H1 (cell line): ENCODE data around the gene KNDC1. TPM values are rescaled to one million over a fixed set of nuclear protein-coding genes. Genes with fewer than 3 reads are reported as not detected.

Experiments used
- CTCF ChIA-PET: fragments of 300-600 bp; sonication (Branson Sonifier 250); formaldehyde crosslinking; loops from one replicate; lab custom pipeline; 2021; ENCODE audit not compliant: partially characterized antibody; lab: Charles Lee
- POLR2A ChIA-PET: fragments of 300-600 bp; sonication (Branson Sonifier 250); formaldehyde crosslinking; loops from one replicate; lab custom pipeline; 2021; ENCODE audit warnings: inconsistent platforms; ENCODE audit not compliant: partially characterized antibody; lab: Charles Lee
- DNase-seq, 2 experiments: peaks; one replicate each; pipeline versions ENCODE4 v3.0.0 to v3.0.0-alpha.2; 2010 to 2022; ENCODE audit warnings: low spot score in 2 of 2, low read depth in 1 of 2, mixed read lengths in 1 of 2
- FAIRE-seq: peaks from 2 replicates; lab custom pipeline; 2011; peaks lifted over from hg19 to GRCh38; lab: Jason Lieb, UNC
- H2AFZ ChIP-seq: 2 replicates; pipeline ENCODE4 v1.8.1; 2012; ENCODE audit warnings: low read length, inconsistent platforms
- H2AK5ac ChIP-seq: 2 replicates; pipeline ENCODE4 v1.6.1; 2013; ENCODE audit warnings: low read depth, low read length
- H2BK120ac ChIP-seq: replicated peaks from 2 replicates; pipeline ENCODE3; 2013; ENCODE audit warnings: low read depth, low read length, inconsistent platforms
- H2BK12ac ChIP-seq: 2 replicates; pipeline ENCODE4 v1.6.1; 2013; ENCODE audit warnings: low read depth, low read length
- H2BK15ac ChIP-seq: 2 replicates; pipeline ENCODE4 v1.6.1; 2013; ENCODE audit warnings: low read length
- H2BK20ac ChIP-seq: 2 replicates; pipeline ENCODE4 v1.6.1; 2013; ENCODE audit warnings: low read length
- H2BK5ac ChIP-seq: 2 replicates; pipeline ENCODE4 v1.6.1; 2013; ENCODE audit warnings: low read depth, low read length
- H3K14ac ChIP-seq: 2 replicates; pipeline ENCODE4 v1.6.1; 2013; ENCODE audit warnings: inconsistent platforms; ENCODE audit not compliant: insufficient read length
- H3K18ac ChIP-seq: 2 replicates; pipeline ENCODE4 v1.6.1; 2013; ENCODE audit warnings: low read length; ENCODE audit errors: extremely low read depth
- H3K23ac ChIP-seq: 2 replicates; pipeline ENCODE4 v1.6.1; 2013; ENCODE audit warnings: inconsistent platforms; ENCODE audit not compliant: insufficient read length
- H3K23me2 ChIP-seq: 2 replicates; pipeline ENCODE4 v1.6.1; 2013; ENCODE audit warnings: low read depth, low read length
- H3K27ac ChIP-seq: 2 replicates; pipeline ENCODE4 v1.6.1; 2011; ENCODE audit warnings: low read depth, low read length, inconsistent platforms
- H3K27me3 ChIP-seq, 4 experiments: replicated peaks in 1 of 4; 1 replicate in 1 of 4; 2 replicates in 3 of 4; pipeline versions ENCODE4 v1.6.1 to v1.8.1; 2011 to 2013; ENCODE audit warnings: low read length in 3 of 4, mild to moderate bottlenecking in 3 of 4, inconsistent platforms in 2 of 4, mixed read lengths in 2 of 4, moderate library complexity in 1 of 4; ENCODE audit not compliant: control insufficient read depth in 3 of 4, insufficient read depth in 3 of 4; ENCODE audit errors: extremely low read depth in 1 of 4
- H3K36me3 ChIP-seq, 4 experiments: 2 replicates each; pipeline versions ENCODE4 v1.6.1 to v1.8.1; 2011 to 2013; ENCODE audit warnings: mild to moderate bottlenecking in 4 of 4, low read length in 3 of 4, moderate library complexity in 2 of 4, control low read depth in 1 of 4, inconsistent platforms in 1 of 4; ENCODE audit not compliant: insufficient read depth in 4 of 4, control insufficient read depth in 2 of 4
- H3K4ac ChIP-seq: replicated peaks from 2 replicates; pipeline ENCODE3; 2013; ENCODE audit warnings: low read length, low read depth, mixed read lengths, inconsistent platforms; ENCODE audit not compliant: insufficient read length
- H3K4me1 ChIP-seq, 4 experiments: replicated peaks in 1 of 4; 1 replicate in 1 of 4; 2 replicates in 3 of 4; pipeline versions ENCODE4 v1.6.1 to v1.8.1; 2011 to 2013; ENCODE audit warnings: low read length in 3 of 4, inconsistent platforms in 2 of 4, mixed read lengths in 1 of 4; ENCODE audit not compliant: insufficient read depth in 4 of 4, control insufficient read depth in 3 of 4
- H3K4me2 ChIP-seq, 2 experiments: 2 replicates each; pipeline versions ENCODE4 v1.6.1 to v1.8.1; 2011 to 2013; ENCODE audit warnings: low read depth in 2 of 2, low read length in 2 of 2, control low read depth in 1 of 2, inconsistent platforms in 1 of 2, mild to moderate bottlenecking in 1 of 2; ENCODE audit not compliant: insufficient read depth in 1 of 2
- H3K4me3 ChIP-seq, 4 experiments: fragments of 200-600, 300-600 bp in 1 of 4; sonication (generic), shearing (Covaris generic), sonication (Bioruptor Twin) in 1 of 4; 2 replicates each; pipeline versions ENCODE4 v1.5.1 to v1.8.1; 2011 to 2016; ENCODE audit warnings: low read length in 4 of 4, low read depth in 3 of 4, control low read depth in 2 of 4, inconsistent platforms in 2 of 4, mild to moderate bottlenecking in 2 of 4, mixed read lengths in 1 of 4, moderate library complexity in 1 of 4; ENCODE audit not compliant: insufficient read depth in 2 of 4; ENCODE audit errors: extremely low read depth in 1 of 4
- H3K56ac ChIP-seq: replicated peaks from 2 replicates; pipeline ENCODE3; 2013; ENCODE audit warnings: low read depth, mild to moderate bottlenecking, mixed read lengths, low read length, inconsistent platforms; ENCODE audit not compliant: insufficient read length
- H3K79me1 ChIP-seq: 2 replicates; pipeline ENCODE4 v1.6.1; 2013; ENCODE audit warnings: low read depth, low read length, control low read depth
- H3K79me2 ChIP-seq, 2 experiments: 2 replicates each; pipeline versions ENCODE4 v1.6.1 to v1.8.1; 2012 to 2013; ENCODE audit warnings: low read length in 2 of 2, mild to moderate bottlenecking in 2 of 2, inconsistent platforms in 1 of 2; ENCODE audit not compliant: insufficient read depth in 2 of 2, control insufficient read depth in 1 of 2
- H3K9ac ChIP-seq, 4 experiments: replicated peaks in 1 of 4; 1 replicate in 1 of 4; 2 replicates in 3 of 4; pipeline versions ENCODE4 v1.6.1 to v1.8.1; 2011 to 2013; ENCODE audit warnings: low read depth in 3 of 4, low read length in 3 of 4, control low read depth in 2 of 4, mild to moderate bottlenecking in 2 of 4, moderate library complexity in 2 of 4, inconsistent platforms in 1 of 4; ENCODE audit errors: extremely low read depth in 1 of 4
- H3K9me3 ChIP-seq, 2 experiments: 2 replicates each; pipeline versions ENCODE4 v1.6.1 to v1.8.1; 2012 to 2013; ENCODE audit warnings: mild to moderate bottlenecking in 2 of 2, moderate library complexity in 2 of 2, control low read depth in 1 of 2, inconsistent platforms in 1 of 2, low read depth in 1 of 2, low read length in 1 of 2, mixed read lengths in 1 of 2; ENCODE audit not compliant: insufficient read depth in 2 of 2
- H4K20me1 ChIP-seq, 2 experiments: replicated peaks in 1 of 2; 2 replicates each; pipeline versions ENCODE3 to v1.8.1; 2011 to 2013; ENCODE audit warnings: inconsistent platforms in 2 of 2, low read length in 2 of 2, mild to moderate bottlenecking in 1 of 2; ENCODE audit not compliant: insufficient read depth in 2 of 2, control insufficient read depth in 1 of 2
- H4K5ac ChIP-seq: 2 replicates; pipeline ENCODE4 v1.6.1; 2013; ENCODE audit warnings: low read length, low read depth, mixed read lengths, inconsistent platforms; ENCODE audit not compliant: insufficient read length
- H4K8ac ChIP-seq: 2 replicates; pipeline ENCODE4 v1.8.0; 2013; ENCODE audit warnings: mild to moderate bottlenecking, moderate library complexity, low read length, inconsistent platforms; ENCODE audit not compliant: insufficient read depth; ENCODE audit errors: extremely low read depth
- H4K91ac ChIP-seq: replicated peaks from 2 replicates; pipeline ENCODE3; 2013; ENCODE audit warnings: low read length, mixed read lengths, inconsistent platforms; ENCODE audit not compliant: insufficient read length
- BACH1 ChIP-seq: IDR thresholded peaks from 2 replicates; pipeline ENCODE4 v1.6.1; 2012; ENCODE audit warnings: low read length, improper control_type of control experiment
- CBX5 ChIP-seq: fragments of 300-800, 300-1000 bp; sonication (generic); IDR thresholded peaks from 2 replicates; pipeline ENCODE4 v1.7.1; 2016; ENCODE audit warnings: antibody characterized with exemption, low read length, low read depth
- EP300 ChIP-seq, 2 experiments: IDR thresholded peaks; 1 replicate in 1 of 2; 2 replicates in 1 of 2; pipeline ENCODE4 v1.6.1; 2011 to 2012; ENCODE audit warnings: low read depth in 2 of 2, low read length in 2 of 2, mild to moderate bottlenecking in 2 of 2, borderline replicate concordance in 1 of 2, inconsistent platforms in 1 of 2, moderate library complexity in 1 of 2
- POLR2A ChIP-seq, 2 experiments: IDR thresholded peaks; 1 replicate in 1 of 2; 2 replicates in 1 of 2; pipeline ENCODE4 v1.6.1; 2011; ENCODE audit warnings: low read depth in 2 of 2, low read length in 2 of 2, mild to moderate bottlenecking in 2 of 2; ENCODE audit errors: control extremely low read depth in 1 of 2
- SRF ChIP-seq: IDR thresholded peaks from 2 replicates; pipeline ENCODE4 v1.6.1; 2011; ENCODE audit warnings: mild to moderate bottlenecking, low read depth, low read length, moderate library complexity
- TCF12 ChIP-seq: IDR thresholded peaks from 2 replicates; pipeline ENCODE4 v1.6.1; 2011; ENCODE audit warnings: low read depth, mild to moderate bottlenecking, low read length
- WGBS, 2 experiments: shearing (Covaris generic) in 1 of 2; methylation state at CpG; one replicate each; pipeline versions ENCODE4 v1.1.6 to v1.1.7; 2013 to 2015; ENCODE audit warnings: low lambda C conversion rate in 2 of 2, mixed read lengths in 2 of 2, inconsistent platforms in 1 of 2, low coverage in 1 of 2, missing lambda C conversion rate in 1 of 2; ENCODE audit not compliant: insufficient replicate concordance in 2 of 2, insufficient coverage in 1 of 2, insufficient read length in 1 of 2; ENCODE audit errors: extremely low coverage in 1 of 2, missing lambda C conversion rate in 1 of 2; 5-methylcytosine and 5-hydroxymethylcytosine counted together
- polyA plus RNA-seq, 7 experiments: library from polyadenylated mRNA; depleted of rRNA in 3 of 7; stranded (reverse) in 5 of 7; unstranded in 2 of 7; fragments of >200 nt in 5 of 7; fragments of 200-250 nt in 2 of 7; gene quantifications; 1 replicate in 5 of 7; 2 replicates in 1 of 7; 4 replicates in 1 of 7; pipeline versions ENCODE4 v1.2.1 to v1.2.3, GENCODE V29; 2011 to 2013; ENCODE audit warnings: missing spikeins in 2 of 7, mixed read lengths in 2 of 7
- total RNA-seq: library from RNA; stranded (reverse); fragmentation: NEBNext Ultra II Directional; extraction: Animal tissue kit (Norgen Biotek cat#: 25700); gene quantifications from 2 replicates; pipeline ENCODE4 v1.2.1, GENCODE V29; 2021
- TF ChIP-seq, protein P1 (sequence below): IDR thresholded peaks from 2 replicates; pipeline ENCODE4 v1.6.1; 2011; ENCODE audit warnings: low read length, improper control_type of control experiment

KNDC1 gene
- total and polyA plus RNA-seq, 2 of the 8 experiments (the other 6 are each of a cell fraction or from before 2014, with no cell fraction given): 7.5 to 16.7 TPM

DNA sequence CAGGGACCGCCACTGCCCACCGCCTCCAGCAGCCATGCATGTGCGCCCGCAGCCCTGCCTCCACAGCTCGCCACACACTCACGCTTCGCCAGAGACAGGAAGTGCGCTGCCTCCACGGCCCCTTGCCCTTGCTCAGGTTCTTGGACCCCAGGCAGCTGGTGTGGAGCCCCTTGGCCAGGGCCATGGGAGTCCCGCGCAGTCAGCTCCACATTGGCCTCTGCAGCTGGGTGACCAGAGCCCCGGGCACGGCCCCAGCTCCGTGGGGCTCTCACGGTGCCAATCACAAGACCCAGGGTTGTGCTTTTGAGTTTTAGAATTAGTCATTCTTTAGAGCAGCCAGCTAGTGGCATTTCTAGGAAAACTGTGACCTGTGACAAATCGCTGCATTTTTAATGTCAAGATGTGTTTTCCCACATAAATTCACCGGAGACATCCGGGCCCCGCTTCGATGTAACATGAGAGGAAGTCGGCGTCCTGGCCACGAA, 65.7 kb downstream of the KNDC1 start:
- H2BK120ac ChIP-seq: peak overlapping the region; percentile 83
- no peak overlapping the region for H3K14ac ChIP-seq
- ChIA-PET POLR2A (interaction anchor here (0.9 to 1.4 kb wide), 5 partner anchors 9 to 50 kb away, joined by 3 to 6 read pairs (median 3); partner anchors contain the start of gene VENTX), CTCF (interaction anchor here (0.7 to 2.2 kb wide), 11 partner anchors 13 to 102 kb away, joined by 3 to 12 read pairs (median 4); partner anchors contain the start of gene ADAM8)
- H4K91ac ChIP-seq: peak overlapping the region; percentile 91
- no peak overlapping the region for H2AFZ ChIP-seq
- H3K27me3 ChIP-seq: peaks cover 8 to 21% (median 19%) of the 10 kb centered on the region in 4 experiments
- H3K18ac ChIP-seq: peak overlapping the region; percentile 32; the same call in 1 of the 2 replicates
- no peaks in the 10 kb centered on the region for H4K20me1 ChIP-seq
- no peaks in the 10 kb centered on the region for H3K9me3 ChIP-seq
- no peak overlapping the region; the same call in 1 of the 2 replicates for H2BK12ac ChIP-seq
- H3K56ac ChIP-seq: peak overlapping the region; percentile 49
- H3K4me2 ChIP-seq: no peak overlapping the region
- no peak overlapping the region for H3K23ac ChIP-seq
- 93% methylated on average over 23 of the region's 23 CpGs; no CpG with 5 or more reads in 1 of the 2 experiments for WGBS, 2 experiments
- H3K9ac ChIP-seq: no peak overlapping the region
- no peak overlapping the region for H2BK15ac ChIP-seq
- H3K4me1 ChIP-seq: peaks cover 0 to 13% (median 5%) of the 10 kb centered on the region in 4 experiments; a peak in 5 of 7 replicates
- peaks cover 8% of the 10 kb centered on the region; the same call in 1 of the 2 replicates for H3K23me2 ChIP-seq
- no peak overlapping the region for H2AK5ac ChIP-seq
- no peak overlapping the region for H3K4me3 ChIP-seq
- DNase-seq (no peak), FAIRE-seq (no peak)
- H2BK20ac ChIP-seq: no peak overlapping the region
- peak overlapping the region; percentile 84; the same call in 1 of the 2 replicates for H4K8ac ChIP-seq
- no peaks in the 10 kb centered on the region for H3K79me1 ChIP-seq
- H3K79me2 ChIP-seq: no peaks in the 10 kb centered on the region
- peak overlapping the region; percentile 85 for H3K4ac ChIP-seq
- H4K5ac ChIP-seq: peak overlapping the region; percentile 70
- no peak overlapping the region for H3K27ac ChIP-seq
- peak overlapping the region; percentile 88; the same call in 1 of the 2 replicates for H2BK5ac ChIP-seq
- H3K36me3 ChIP-seq: no peaks in the 10 kb centered on the region
- no peak for TF ChIP-seq BACH1
- TF ChIP-seq SRF: no peak
- TF ChIP-seq CBX5: no peak
- no peak for TF ChIP-seq EP300 (IDR thresholded peaks at IDR 0.05; ENCODE audit: borderline replicate concordance in 1 of 2, low read depth in 2 of 2, low read length in 2 of 2)
- TF ChIP-seq, protein P1, sequence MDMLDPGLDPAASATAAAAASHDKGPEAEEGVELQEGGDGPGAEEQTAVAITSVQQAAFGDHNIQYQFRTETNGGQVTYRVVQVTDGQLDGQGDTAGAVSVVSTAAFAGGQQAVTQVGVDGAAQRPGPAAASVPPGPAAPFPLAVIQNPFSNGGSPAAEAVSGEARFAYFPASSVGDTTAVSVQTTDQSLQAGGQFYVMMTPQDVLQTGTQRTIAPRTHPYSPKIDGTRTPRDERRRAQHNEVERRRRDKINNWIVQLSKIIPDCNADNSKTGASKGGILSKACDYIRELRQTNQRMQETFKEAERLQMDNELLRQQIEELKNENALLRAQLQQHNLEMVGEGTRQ: no peak
- TF ChIP-seq POLR2A (IDR thresholded peaks at IDR 0.05; ENCODE audit: control extremely low read depth in 1 of 2, low read depth in 2 of 2, low read length in 2 of 2): no peak
- no peak for TF ChIP-seq TCF12
